Astrocyte (in vitro differentiated cells and primary cell): ENCODE measurements around the gene DHX35. TPM values are rescaled to one million over a fixed set of nuclear protein-coding genes. Genes with fewer than 3 reads are reported as not detected.

Experiments
- DNase-seq: peaks from one replicate; pipeline ENCODE4 v3.0.0-alpha.2; 2010; ENCODE audit warnings: low read depth
- FAIRE-seq: peaks from 2 replicates; lab custom pipeline; 2011; peaks lifted over from hg19 to GRCh38; lab: Jason Lieb, UNC
- H2AFZ ChIP-seq: 2 replicates; pipeline ENCODE4 v1.6.0; 2012; ENCODE audit warnings: low read depth, low read length, inconsistent platforms
- H3K27ac ChIP-seq: 2 replicates; pipeline ENCODE4 v1.5.1; 2011; ENCODE audit warnings: low read depth, low read length, inconsistent platforms
- H3K27me3 ChIP-seq: 2 replicates; pipeline ENCODE4 v1.6.0; 2011; ENCODE audit warnings: low read length, inconsistent platforms; ENCODE audit not compliant: insufficient read depth
- H3K36me3 ChIP-seq: 2 replicates; pipeline ENCODE4 v1.5.1; 2011; ENCODE audit warnings: low read length, inconsistent platforms; ENCODE audit not compliant: insufficient read depth
- H3K4me1 ChIP-seq: 2 replicates; pipeline ENCODE4 v1.5.1; 2011; ENCODE audit warnings: low read length, inconsistent platforms; ENCODE audit not compliant: insufficient read depth
- H3K4me2 ChIP-seq: 2 replicates; pipeline ENCODE4 v1.6.0; 2012; ENCODE audit warnings: low read length, inconsistent platforms
- H3K4me3 ChIP-seq: 2 replicates; pipeline ENCODE4 v1.5.1; 2011; ENCODE audit warnings: low read depth, mild to moderate bottlenecking, low read length, inconsistent platforms; ENCODE audit not compliant: insufficient read depth
- H3K79me2 ChIP-seq: 2 replicates; pipeline ENCODE4 v1.6.0; 2012; ENCODE audit warnings: mild to moderate bottlenecking, low read length, inconsistent platforms; ENCODE audit not compliant: insufficient read depth
- H3K9ac ChIP-seq: 2 replicates; pipeline ENCODE4 v1.6.0; 2012; ENCODE audit warnings: mild to moderate bottlenecking, low read length, inconsistent platforms
- H3K9me3 ChIP-seq: 2 replicates; pipeline ENCODE4 v1.5.1; 2012; ENCODE audit warnings: low read depth, mild to moderate bottlenecking, low read length, inconsistent platforms; ENCODE audit not compliant: insufficient read depth
- H4K20me1 ChIP-seq: 2 replicates; pipeline ENCODE4 v1.6.0; 2012; ENCODE audit warnings: low read length, inconsistent platforms; ENCODE audit not compliant: insufficient read depth
- H3K27ac Mint-ChIP-seq: one replicate; pipeline ENCODE4 v1.8.0; 2021; ENCODE audit warnings: mild to moderate bottlenecking, mixed read lengths; ENCODE audit not compliant: unreplicated experiment
- H3K27me3 Mint-ChIP-seq: one replicate; pipeline ENCODE4 v1.8.0; 2021; ENCODE audit warnings: low read depth, mixed read lengths; ENCODE audit not compliant: unreplicated experiment
- H3K36me3 Mint-ChIP-seq: one replicate; pipeline ENCODE4 v1.8.0; 2021; ENCODE audit warnings: low read depth, mixed read lengths; ENCODE audit not compliant: unreplicated experiment
- H3K4me1 Mint-ChIP-seq: one replicate; pipeline ENCODE4 v1.8.0; 2021; ENCODE audit warnings: low read depth, mixed read lengths; ENCODE audit not compliant: unreplicated experiment
- H3K4me3 Mint-ChIP-seq: one replicate; pipeline ENCODE4 v1.8.0; 2021; ENCODE audit warnings: mild to moderate bottlenecking, moderate library complexity, mixed read lengths; ENCODE audit not compliant: unreplicated experiment
- H3K9me3 Mint-ChIP-seq: one replicate; pipeline ENCODE4 v1.8.0; 2021; ENCODE audit warnings: mild to moderate bottlenecking, mixed read lengths; ENCODE audit not compliant: unreplicated experiment
- EZH2 ChIP-seq: IDR thresholded peaks from 2 replicates; pipeline ENCODE4 v1.6.1; 2012; ENCODE audit warnings: mild to moderate bottlenecking, low read length, inconsistent platforms; ENCODE audit not compliant: insufficient read depth
- total RNA-seq: library from RNA; stranded (reverse); gene quantifications from 2 replicates; pipeline ENCODE4 v1.2.1, GENCODE V29; 2021
- TF ChIP-seq, protein P1 (sequence below): IDR thresholded peaks from 2 replicates; pipeline ENCODE4 v1.5.1; 2011; ENCODE audit warnings: low read depth, mild to moderate bottlenecking, inconsistent platforms, low read length, moderate library complexity; ENCODE audit not compliant: insufficient read depth

The DHX35 gene
- total RNA-seq, 1 donor from 2014 or later = 7.8 TPM

DNA sequence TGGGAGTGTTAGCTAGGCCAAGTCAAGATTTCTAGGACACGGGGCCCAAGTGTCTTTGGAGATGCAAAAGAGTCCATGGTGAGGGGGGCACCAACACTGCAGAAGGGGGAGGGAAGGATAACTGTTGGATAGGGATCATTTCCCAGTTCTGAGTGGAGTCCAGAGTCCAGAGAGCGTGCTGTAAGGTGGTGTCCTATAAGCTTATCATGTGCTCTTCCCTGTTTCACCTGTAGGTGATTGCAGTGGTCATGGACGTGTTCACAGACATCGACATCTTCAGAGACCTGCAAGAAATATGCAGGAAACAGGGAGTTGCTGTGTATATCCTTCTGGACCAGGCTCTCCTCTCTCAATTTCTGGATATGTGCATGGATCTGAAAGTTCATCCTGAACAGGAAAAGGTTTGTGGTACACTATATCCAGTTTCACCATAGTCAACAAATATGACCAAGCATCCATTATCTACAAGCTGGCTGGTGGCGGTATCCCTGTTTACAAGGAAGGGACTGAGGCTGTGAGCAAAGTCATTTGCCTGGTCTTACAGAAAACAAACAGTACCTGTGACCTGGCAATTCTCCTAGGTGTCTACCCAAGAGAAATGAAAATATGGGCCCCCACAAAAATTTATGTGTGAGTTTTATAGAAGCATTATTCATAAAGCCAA, 20.3 kb upstream of the DHX35 start:
- no peak overlapping the region for H3K27ac ChIP-seq
- H3K4me1 ChIP-seq = no peaks in the 10 kb centered on the region
- H4K20me1 ChIP-seq = peaks cover 18% of the 10 kb centered on the region
- H3K4me3 ChIP-seq = no peak overlapping the region
- DNase-seq = no peak
- Mint-ChIP-seq H3K36me3 (no peaks in the 10 kb centered on the region), H3K27me3 (no peaks in the 10 kb centered on the region), H3K4me3 (no peak overlapping the region), H3K27ac (no peak overlapping the region), H3K4me1 (peaks cover 5% of the 10 kb centered on the region), H3K9me3 (no peaks in the 10 kb centered on the region)
- no peak for TF ChIP-seq EZH2
- TF ChIP-seq, protein P1, sequence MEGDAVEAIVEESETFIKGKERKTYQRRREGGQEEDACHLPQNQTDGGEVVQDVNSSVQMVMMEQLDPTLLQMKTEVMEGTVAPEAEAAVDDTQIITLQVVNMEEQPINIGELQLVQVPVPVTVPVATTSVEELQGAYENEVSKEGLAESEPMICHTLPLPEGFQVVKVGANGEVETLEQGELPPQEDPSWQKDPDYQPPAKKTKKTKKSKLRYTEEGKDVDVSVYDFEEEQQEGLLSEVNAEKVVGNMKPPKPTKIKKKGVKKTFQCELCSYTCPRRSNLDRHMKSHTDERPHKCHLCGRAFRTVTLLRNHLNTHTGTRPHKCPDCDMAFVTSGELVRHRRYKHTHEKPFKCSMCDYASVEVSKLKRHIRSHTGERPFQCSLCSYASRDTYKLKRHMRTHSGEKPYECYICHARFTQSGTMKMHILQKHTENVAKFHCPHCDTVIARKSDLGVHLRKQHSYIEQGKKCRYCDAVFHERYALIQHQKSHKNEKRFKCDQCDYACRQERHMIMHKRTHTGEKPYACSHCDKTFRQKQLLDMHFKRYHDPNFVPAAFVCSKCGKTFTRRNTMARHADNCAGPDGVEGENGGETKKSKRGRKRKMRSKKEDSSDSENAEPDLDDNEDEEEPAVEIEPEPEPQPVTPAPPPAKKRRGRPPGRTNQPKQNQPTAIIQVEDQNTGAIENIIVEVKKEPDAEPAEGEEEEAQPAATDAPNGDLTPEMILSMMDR = no peak
- peaks cover 72% of the 10 kb centered on the region for H3K79me2 ChIP-seq
- H3K9me3 ChIP-seq = no peaks in the 10 kb centered on the region
- H2AFZ ChIP-seq = no peak overlapping the region
- peaks cover 4% of the 10 kb centered on the region for H3K36me3 ChIP-seq
- FAIRE-seq = no peak
- H3K27me3 ChIP-seq = no peaks in the 10 kb centered on the region
- no peak overlapping the region for H3K9ac ChIP-seq
- no peak overlapping the region for H3K4me2 ChIP-seq

DNA sequence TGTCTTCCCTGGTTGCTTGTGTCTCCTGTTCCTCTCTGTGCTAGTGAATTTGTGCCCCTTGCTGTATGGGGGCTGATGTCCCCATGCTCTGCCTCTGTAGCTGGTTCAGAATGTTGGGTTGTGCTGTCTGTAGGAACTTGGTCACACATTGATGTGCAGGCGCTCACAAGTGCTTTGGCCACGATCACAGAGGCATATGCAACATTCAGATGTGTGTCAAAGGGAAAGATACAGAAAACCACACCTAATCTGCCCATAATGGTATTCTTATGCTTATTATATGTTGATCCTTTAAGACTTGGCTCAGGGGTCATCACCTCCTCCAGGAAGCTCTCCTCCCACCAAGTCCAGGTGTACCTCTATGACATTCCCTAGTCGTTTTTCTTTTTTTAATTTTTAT, 17.1 kb upstream of the DHX35 start:
- Histone ChIP-seq H3K4me3 (no peak overlapping the region), H3K9me3 (no peaks in the 10 kb centered on the region), H3K27ac (no peak overlapping the region), H3K9ac (no peak overlapping the region), H3K4me2 (no peak overlapping the region), H4K20me1 (peaks cover 6% of the 10 kb centered on the region), H2AFZ (no peak overlapping the region), H3K27me3 (no peaks in the 10 kb centered on the region), H3K4me1 (no peaks in the 10 kb centered on the region), H3K79me2 (peaks cover 48% of the 10 kb centered on the region), H3K36me3 (peaks cover 4% of the 10 kb centered on the region)
- no peak for DNase-seq
- no peak for FAIRE-seq
- TF ChIP-seq EZH2 = no peak
- TF ChIP-seq, protein P1 = no peak
- peaks cover 3% of the 10 kb centered on the region for H3K4me1 Mint-ChIP-seq
- H3K36me3 Mint-ChIP-seq = no peaks in the 10 kb centered on the region
- no peaks in the 10 kb centered on the region for H3K27me3 Mint-ChIP-seq
- H3K27ac Mint-ChIP-seq = no peak overlapping the region
- H3K9me3 Mint-ChIP-seq = no peaks in the 10 kb centered on the region
- H3K4me3 Mint-ChIP-seq = no peak overlapping the region

DNA sequence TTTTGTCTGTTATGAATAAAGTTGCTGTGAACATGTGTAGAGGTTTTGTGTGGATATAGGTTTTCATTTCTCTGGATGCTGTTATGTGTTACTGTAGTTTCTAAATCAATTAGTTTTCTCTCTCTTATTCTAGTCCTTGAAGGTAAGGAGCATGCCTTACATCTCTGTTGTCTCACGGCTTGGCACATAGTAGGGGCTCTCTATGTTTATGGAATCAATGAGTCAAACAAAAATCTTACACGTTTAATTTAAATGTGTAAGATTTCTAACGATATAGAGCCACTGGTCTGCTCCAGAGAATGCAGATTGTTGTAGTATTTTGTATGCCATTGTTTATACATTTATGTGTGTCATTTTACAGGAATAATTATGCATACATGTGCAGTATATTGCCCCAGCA, 15.3 kb upstream of the DHX35 start:
- no peak overlapping the region for H3K9ac ChIP-seq
- no peaks in the 10 kb centered on the region for H3K4me1 Mint-ChIP-seq
- FAIRE-seq = no peak
- H3K4me3 ChIP-seq = no peak overlapping the region
- peaks cover 30% of the 10 kb centered on the region for H3K79me2 ChIP-seq
- TF ChIP-seq, protein P1 = no peak
- TF ChIP-seq EZH2 = no peak
- no peaks in the 10 kb centered on the region for H3K9me3 Mint-ChIP-seq
- peaks cover 2% of the 10 kb centered on the region for H4K20me1 ChIP-seq
- H3K36me3 Mint-ChIP-seq = no peaks in the 10 kb centered on the region
- H3K27me3 Mint-ChIP-seq = no peaks in the 10 kb centered on the region
- no peak overlapping the region for H3K4me2 ChIP-seq
- H3K27ac Mint-ChIP-seq = no peak overlapping the region
- no peak overlapping the region for H3K27ac ChIP-seq
- H3K4me3 Mint-ChIP-seq = no peak overlapping the region
- no peaks in the 10 kb centered on the region for H3K9me3 ChIP-seq
- H3K36me3 ChIP-seq = peaks cover 9% of the 10 kb centered on the region
- H3K4me1 ChIP-seq = no peaks in the 10 kb centered on the region
- no peaks in the 10 kb centered on the region for H3K27me3 ChIP-seq
- no peak for DNase-seq
- no peak overlapping the region for H2AFZ ChIP-seq
